Panc1 (cell line): Measurements from ENCODE around the gene CDYL. TPM values are rescaled to one million over a fixed set of nuclear protein-coding genes. Genes with fewer than 3 reads are reported as not detected.

Source experiments
- ATAC-seq: fragments of 200-7000 bp; cut with Tn5 transposase; 2 replicates; pipeline ENCODE4 v1.9.1; 2020; ENCODE audit warnings: mild to moderate bottlenecking, moderate library complexity
- BruUV-seq: library from RNA; stranded (reverse); fragments of 400-500 nt; replicated peaks from 2 replicates; lab custom pipeline; 2021; lab: Mats Ljungman, UMichigan
- CTCF ChIA-PET: fragments of 300-600 bp; sonication (Branson Sonifier 250); formaldehyde crosslinking; loops from one replicate; lab custom pipeline; 2022; ENCODE audit warnings: antibody characterized with exemption; lab: Charles Lee
- POLR2A ChIA-PET: fragments of 300-600 bp; sonication (Branson Sonifier 250); formaldehyde crosslinking; loops from one replicate; lab custom pipeline; 2022; ENCODE audit warnings: antibody characterized with exemption; lab: Charles Lee
- DNase-seq: peaks from one replicate; pipeline ENCODE4 v3.0.0-alpha.2; 2010; ENCODE audit warnings: low read depth, low spot score
- H3K27ac ChIP-seq: 2 replicates; pipeline ENCODE4 v1.5.1; 2011; ENCODE audit warnings: mild to moderate bottlenecking, low read length, inconsistent platforms
- H3K27me3 ChIP-seq: fragments of 200-500 bp; sonication (Bioruptor generic); 2 replicates; pipeline ENCODE4 v1.6.0; 2014; ENCODE audit warnings: low read length, inconsistent platforms; ENCODE audit not compliant: control insufficient read depth, insufficient read depth
- H3K36me3 ChIP-seq: fragments of 200-500 bp; sonication (Bioruptor generic); 2 replicates; pipeline ENCODE4 v1.5.1; 2014; ENCODE audit warnings: inconsistent platforms, mild to moderate bottlenecking, low read length, moderate library complexity; ENCODE audit not compliant: control insufficient read depth, insufficient read depth
- H3K4me1 ChIP-seq: 2 replicates; pipeline ENCODE4 v1.5.1; 2011; ENCODE audit warnings: inconsistent platforms, mild to moderate bottlenecking, low read length, moderate library complexity; ENCODE audit not compliant: control insufficient read depth, insufficient read depth
- H3K4me3 ChIP-seq, 2 experiments: 2 replicates each; pipeline ENCODE4 v1.5.1; 2011 to 2012; ENCODE audit warnings: low read depth in 2 of 2, low read length in 2 of 2, mild to moderate bottlenecking in 2 of 2, inconsistent platforms in 1 of 2, moderate library complexity in 1 of 2
- H3K9me3 ChIP-seq: fragments of 200-500 bp; sonication (Bioruptor generic); 2 replicates; pipeline ENCODE4 v1.5.1; 2014; ENCODE audit warnings: low read depth, mild to moderate bottlenecking, inconsistent platforms, low read length, moderate library complexity; ENCODE audit not compliant: control insufficient read depth, insufficient read depth
- POLR2AphosphoS5 ChIP-seq: IDR thresholded peaks from 2 replicates; pipeline ENCODE4 v1.6.1; 2012; ENCODE audit warnings: mild to moderate bottlenecking, low read depth, low read length, moderate library complexity
- SIN3A ChIP-seq: IDR thresholded peaks from 2 replicates; pipeline ENCODE4 v1.6.1; 2012; ENCODE audit warnings: low read depth, mild to moderate bottlenecking, low read length, moderate library complexity, borderline replicate concordance; ENCODE audit not compliant: insufficient read depth
- TCF7L2 ChIP-seq: IDR thresholded peaks from 2 replicates; pipeline ENCODE4 v1.6.1; 2011; ENCODE audit warnings: mild to moderate bottlenecking, low read depth, low read length, inconsistent platforms
- in situ Hi-C: cut with HindIII; loops from 2 replicates; pipeline ENCODE4 v1.10.0; 2016; ENCODE audit warnings: low sequenced_read_pairs, low pct_unique_long_range_greater_than_20kb
- intact Hi-C: fragments of 100-400 bp; cut with micrococcal nuclease; formaldehyde crosslinking; loops from one replicate; pipeline ENCODE4 v1.10.0; 2022; ENCODE audit not compliant: unreplicated experiment
- total RNA-seq: library from RNA; stranded (reverse); gene quantifications from one replicate; pipeline ENCODE4 v1.2.1, GENCODE V29; 2021; ENCODE audit not compliant: unreplicated experiment
- TF ChIP-seq, protein P1 (sequence below): fragments of 450-650 bp; IDR thresholded peaks from 2 replicates; pipeline ENCODE4 v1.5.1; 2017; ENCODE audit warnings: mild to moderate bottlenecking
- TF ChIP-seq, protein P2 (sequence below), 2 experiments: IDR thresholded peaks; 2 replicates each; pipeline ENCODE4 v1.6.1; 2011 to 2012; ENCODE audit warnings: low read depth in 2 of 2, control low read depth in 1 of 2, low read length in 1 of 2, mild to moderate bottlenecking in 1 of 2, moderate library complexity in 1 of 2; ENCODE audit not compliant: insufficient read depth in 1 of 2

Gene CDYL
- total RNA-seq, 1 experiment from 2014 or later = 61.4 TPM

DNA sequence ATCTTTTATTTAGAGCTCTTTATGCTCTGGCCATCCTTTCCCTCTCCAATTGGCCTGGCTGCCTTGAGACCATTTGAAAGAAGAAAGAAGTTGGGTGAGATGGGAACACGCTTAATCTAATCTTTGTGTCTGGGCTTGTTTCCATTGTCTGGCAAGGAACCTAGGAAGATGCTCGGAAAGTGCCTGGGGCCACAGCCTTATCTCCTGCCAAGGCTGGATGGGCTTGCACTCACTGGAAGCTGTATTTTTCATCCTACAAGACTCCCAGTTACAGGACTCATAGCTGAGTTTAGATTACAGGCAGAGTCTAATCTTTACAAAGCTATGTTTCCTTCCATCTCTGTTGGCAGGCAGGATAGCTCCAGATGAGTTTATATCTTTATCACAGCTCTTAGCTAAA lies 33.1 kb upstream of the CDYL start:
- intact Hi-C loops (no loop called here), in situ Hi-C loops (no loop called here)
- Histone ChIP-seq H3K27ac (no peak overlapping the region), H3K9me3 (no peaks in the 10 kb centered on the region), H3K4me3 (no peak overlapping the region), H3K36me3 (no peaks in the 10 kb centered on the region), H3K27me3 (no peaks in the 10 kb centered on the region; the same call in 1 of the 2 replicates), H3K4me1 (no peaks in the 10 kb centered on the region)
- CTCF ChIA-PET = no interaction called here
- ATAC-seq = no peak
- POLR2A ChIA-PET = no interaction called here
- BruUV-seq = no TSS peak
- DNase-seq = no peak
- TF ChIP-seq TCF7L2 (no peak), POLR2AphosphoS5 (no peak), SIN3A (no peak)
- TF ChIP-seq, protein P1, sequence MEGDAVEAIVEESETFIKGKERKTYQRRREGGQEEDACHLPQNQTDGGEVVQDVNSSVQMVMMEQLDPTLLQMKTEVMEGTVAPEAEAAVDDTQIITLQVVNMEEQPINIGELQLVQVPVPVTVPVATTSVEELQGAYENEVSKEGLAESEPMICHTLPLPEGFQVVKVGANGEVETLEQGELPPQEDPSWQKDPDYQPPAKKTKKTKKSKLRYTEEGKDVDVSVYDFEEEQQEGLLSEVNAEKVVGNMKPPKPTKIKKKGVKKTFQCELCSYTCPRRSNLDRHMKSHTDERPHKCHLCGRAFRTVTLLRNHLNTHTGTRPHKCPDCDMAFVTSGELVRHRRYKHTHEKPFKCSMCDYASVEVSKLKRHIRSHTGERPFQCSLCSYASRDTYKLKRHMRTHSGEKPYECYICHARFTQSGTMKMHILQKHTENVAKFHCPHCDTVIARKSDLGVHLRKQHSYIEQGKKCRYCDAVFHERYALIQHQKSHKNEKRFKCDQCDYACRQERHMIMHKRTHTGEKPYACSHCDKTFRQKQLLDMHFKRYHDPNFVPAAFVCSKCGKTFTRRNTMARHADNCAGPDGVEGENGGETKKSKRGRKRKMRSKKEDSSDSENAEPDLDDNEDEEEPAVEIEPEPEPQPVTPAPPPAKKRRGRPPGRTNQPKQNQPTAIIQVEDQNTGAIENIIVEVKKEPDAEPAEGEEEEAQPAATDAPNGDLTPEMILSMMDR = no peak
- TF ChIP-seq, protein P2, sequence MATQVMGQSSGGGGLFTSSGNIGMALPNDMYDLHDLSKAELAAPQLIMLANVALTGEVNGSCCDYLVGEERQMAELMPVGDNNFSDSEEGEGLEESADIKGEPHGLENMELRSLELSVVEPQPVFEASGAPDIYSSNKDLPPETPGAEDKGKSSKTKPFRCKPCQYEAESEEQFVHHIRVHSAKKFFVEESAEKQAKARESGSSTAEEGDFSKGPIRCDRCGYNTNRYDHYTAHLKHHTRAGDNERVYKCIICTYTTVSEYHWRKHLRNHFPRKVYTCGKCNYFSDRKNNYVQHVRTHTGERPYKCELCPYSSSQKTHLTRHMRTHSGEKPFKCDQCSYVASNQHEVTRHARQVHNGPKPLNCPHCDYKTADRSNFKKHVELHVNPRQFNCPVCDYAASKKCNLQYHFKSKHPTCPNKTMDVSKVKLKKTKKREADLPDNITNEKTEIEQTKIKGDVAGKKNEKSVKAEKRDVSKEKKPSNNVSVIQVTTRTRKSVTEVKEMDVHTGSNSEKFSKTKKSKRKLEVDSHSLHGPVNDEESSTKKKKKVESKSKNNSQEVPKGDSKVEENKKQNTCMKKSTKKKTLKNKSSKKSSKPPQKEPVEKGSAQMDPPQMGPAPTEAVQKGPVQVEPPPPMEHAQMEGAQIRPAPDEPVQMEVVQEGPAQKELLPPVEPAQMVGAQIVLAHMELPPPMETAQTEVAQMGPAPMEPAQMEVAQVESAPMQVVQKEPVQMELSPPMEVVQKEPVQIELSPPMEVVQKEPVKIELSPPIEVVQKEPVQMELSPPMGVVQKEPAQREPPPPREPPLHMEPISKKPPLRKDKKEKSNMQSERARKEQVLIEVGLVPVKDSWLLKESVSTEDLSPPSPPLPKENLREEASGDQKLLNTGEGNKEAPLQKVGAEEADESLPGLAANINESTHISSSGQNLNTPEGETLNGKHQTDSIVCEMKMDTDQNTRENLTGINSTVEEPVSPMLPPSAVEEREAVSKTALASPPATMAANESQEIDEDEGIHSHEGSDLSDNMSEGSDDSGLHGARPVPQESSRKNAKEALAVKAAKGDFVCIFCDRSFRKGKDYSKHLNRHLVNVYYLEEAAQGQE (IDR thresholded peaks at IDR 0.05; ENCODE audit: insufficient read depth in 1 of 2, low read depth in 2 of 2, low read length in 1 of 2) = no peak

DNA sequence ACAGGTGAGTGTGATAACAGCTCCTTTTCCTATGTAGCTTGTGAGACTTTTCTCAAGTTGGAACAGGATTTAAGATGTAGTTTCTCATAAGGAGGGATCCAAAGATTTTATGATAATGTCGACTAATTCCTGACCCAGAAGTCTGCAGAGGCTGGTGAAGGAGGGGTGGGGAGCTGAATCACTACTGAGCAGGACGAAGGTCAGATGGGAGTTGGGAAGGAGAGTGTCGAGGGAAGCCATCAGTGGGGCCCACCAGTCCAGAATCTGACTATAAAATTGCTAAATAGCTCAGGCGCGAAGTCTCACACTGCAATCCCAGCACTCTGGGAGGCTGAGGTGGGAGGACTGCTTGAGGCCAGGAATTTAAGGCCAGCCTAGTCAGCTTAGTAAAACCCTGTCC lies 32.3 kb upstream of the CDYL start:
- TF ChIP-seq, protein P1 = no peak
- TF ChIP-seq POLR2AphosphoS5 (no peak), SIN3A (no peak), TCF7L2 (no peak)
- TF ChIP-seq, protein P2 (IDR thresholded peaks at IDR 0.05; ENCODE audit: insufficient read depth in 1 of 2, low read depth in 2 of 2, low read length in 1 of 2) = no peak
- Histone ChIP-seq H3K27me3 (no peaks in the 10 kb centered on the region; the same call in 1 of the 2 replicates), H3K9me3 (no peaks in the 10 kb centered on the region), H3K36me3 (no peaks in the 10 kb centered on the region), H3K4me1 (no peaks in the 10 kb centered on the region), H3K27ac (no peak overlapping the region), H3K4me3 (no peak overlapping the region)
- DNase-seq (no peak), ATAC-seq (no peak)
- ChIA-PET POLR2A (no interaction called here), CTCF (no interaction called here)
- intact Hi-C loops = no loop called here
- in situ Hi-C loops = no loop called here
- BruUV-seq = no TSS peak
